ENCODE results near the gene CCDC88C.

The CCDC88C gene

DNA sequence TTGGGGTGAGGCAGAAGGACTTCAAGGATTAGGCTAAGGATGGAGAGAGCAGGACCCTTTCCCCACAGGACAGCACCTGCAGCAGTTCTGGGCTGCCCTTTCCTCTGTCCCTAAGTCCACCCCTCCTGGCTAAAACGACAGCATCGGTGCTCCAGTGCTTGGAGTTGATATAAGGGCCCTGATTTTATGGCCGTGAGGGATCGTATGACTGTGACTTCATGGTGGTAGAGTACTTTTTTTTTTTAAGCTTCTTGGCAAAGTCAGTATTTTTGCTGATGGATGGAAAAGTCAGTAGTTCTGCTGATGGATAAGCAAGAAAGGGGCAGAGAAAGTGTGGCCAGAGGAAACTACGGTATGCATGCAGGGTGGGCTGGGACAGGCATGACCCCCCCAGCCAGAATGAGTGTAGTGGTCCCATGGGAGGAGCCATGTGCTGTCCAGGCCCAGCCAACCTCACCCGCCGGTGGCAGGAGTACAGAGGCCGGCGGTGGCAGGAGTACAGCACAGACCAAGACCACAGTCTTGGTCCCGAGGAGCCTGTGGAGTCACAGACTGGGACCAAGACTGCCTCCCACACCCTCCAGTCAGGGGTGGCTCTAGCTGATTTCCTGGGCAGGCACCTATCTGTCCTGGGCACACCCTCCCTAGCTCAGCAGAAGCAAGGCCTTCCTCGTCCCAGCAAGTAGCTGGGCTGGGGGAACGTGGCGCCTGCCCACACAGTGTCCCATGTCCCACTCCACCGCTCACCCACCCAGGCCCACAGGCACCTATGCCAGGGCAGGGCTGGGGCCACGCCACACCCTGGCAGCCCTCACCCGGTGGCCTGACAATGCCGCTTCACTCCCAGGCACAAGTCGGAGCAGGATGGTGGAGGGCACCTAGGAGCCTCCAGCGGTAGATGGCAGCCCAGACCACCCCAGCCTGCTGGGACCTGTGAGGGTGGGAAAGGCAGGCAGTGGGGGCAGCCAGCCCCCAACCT, 46.3 kb downstream of the CCDC88C start:
- Histone ChIP-seq H3K9ac (ENCODE audit: low read length) (no peak overlapping the region), H3K4me3 (ENCODE audit: low read length) (no peak overlapping the region), H3K27me3 (ENCODE audit: control insufficient read depth, insufficient read depth, low read length) (no peaks in the 10 kb centered on the region), H3K27ac (ENCODE audit: low read depth, low read length) (no peak overlapping the region), H3K36me3 (ENCODE audit: control insufficient read depth, insufficient read depth, low read length) (no peaks in the 10 kb centered on the region), H3K4me1 (ENCODE audit: control insufficient read depth, insufficient read depth, low read length) (no peaks in the 10 kb centered on the region)

DNA sequence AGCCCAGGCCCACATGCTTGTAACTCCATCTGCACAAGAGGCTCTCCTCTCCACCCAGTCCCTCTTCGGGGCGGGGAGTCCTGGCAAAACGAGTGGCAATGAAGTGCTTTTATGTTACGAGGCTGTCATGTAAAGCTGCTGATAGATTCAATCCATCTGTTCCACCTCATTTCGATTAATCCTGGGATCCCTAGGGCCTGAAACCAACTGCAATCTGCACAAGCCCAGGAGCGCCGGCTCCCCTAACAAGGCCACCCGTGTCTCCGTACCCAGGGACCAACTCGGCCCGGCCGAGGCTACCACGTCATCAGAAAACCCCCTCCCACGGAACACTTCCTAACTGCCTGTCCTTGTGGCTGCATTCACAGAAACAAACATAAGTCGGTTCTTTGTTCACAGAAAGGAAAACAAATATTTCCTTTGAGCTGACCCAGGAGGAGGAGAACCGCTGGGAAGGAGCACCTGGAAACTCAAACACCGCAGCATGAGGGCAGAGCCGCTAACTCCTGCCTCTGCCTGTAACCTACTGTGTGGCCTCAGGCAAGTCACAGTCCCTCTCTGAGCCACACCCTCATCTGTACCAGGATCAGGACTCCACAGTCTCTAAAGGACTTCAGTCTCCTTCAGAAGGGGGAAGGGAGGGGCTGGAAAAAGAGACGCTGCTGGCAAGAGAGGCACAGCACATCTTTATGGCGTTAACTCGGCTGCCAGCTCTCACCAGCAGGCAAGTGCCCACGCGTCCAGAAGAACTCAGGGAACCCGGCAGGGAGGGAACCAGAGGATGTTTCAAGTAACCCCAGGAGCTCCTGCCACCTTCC, 47.8 kb downstream of the CCDC88C start:
- no peaks in the 10 kb centered on the region for H3K4me1 ChIP-seq (ENCODE audit: control insufficient read depth, insufficient read depth, low read length)
- H3K36me3 ChIP-seq (ENCODE audit: control insufficient read depth, insufficient read depth, low read length) = no peaks in the 10 kb centered on the region
- H3K27ac ChIP-seq (ENCODE audit: low read depth, low read length) = no peak overlapping the region
- no peak overlapping the region for H3K9ac ChIP-seq (ENCODE audit: low read length)
- no peaks in the 10 kb centered on the region for H3K27me3 ChIP-seq (ENCODE audit: control insufficient read depth, insufficient read depth, low read length)
- no peak overlapping the region for H3K4me3 ChIP-seq (ENCODE audit: low read length)

- Histone ChIP-seq H3K27me3 (ENCODE audit: control insufficient read depth, insufficient read depth, low read length) (no peaks in the 10 kb centered on the region), H3K36me3 (ENCODE audit: control insufficient read depth, insufficient read depth, low read length) (no peaks in the 10 kb centered on the region), H3K9ac (ENCODE audit: low read length) (no peak overlapping the region), H3K4me1 (ENCODE audit: control insufficient read depth, insufficient read depth, low read length) (no peaks in the 10 kb centered on the region), H3K4me3 (ENCODE audit: low read length) (no peak overlapping the region), H3K27ac (ENCODE audit: low read depth, low read length) (no peak overlapping the region)
Measured at GRCh38 chr14:91368776-91369416, 48.7 kb downstream of the CCDC88C start.

DNA sequence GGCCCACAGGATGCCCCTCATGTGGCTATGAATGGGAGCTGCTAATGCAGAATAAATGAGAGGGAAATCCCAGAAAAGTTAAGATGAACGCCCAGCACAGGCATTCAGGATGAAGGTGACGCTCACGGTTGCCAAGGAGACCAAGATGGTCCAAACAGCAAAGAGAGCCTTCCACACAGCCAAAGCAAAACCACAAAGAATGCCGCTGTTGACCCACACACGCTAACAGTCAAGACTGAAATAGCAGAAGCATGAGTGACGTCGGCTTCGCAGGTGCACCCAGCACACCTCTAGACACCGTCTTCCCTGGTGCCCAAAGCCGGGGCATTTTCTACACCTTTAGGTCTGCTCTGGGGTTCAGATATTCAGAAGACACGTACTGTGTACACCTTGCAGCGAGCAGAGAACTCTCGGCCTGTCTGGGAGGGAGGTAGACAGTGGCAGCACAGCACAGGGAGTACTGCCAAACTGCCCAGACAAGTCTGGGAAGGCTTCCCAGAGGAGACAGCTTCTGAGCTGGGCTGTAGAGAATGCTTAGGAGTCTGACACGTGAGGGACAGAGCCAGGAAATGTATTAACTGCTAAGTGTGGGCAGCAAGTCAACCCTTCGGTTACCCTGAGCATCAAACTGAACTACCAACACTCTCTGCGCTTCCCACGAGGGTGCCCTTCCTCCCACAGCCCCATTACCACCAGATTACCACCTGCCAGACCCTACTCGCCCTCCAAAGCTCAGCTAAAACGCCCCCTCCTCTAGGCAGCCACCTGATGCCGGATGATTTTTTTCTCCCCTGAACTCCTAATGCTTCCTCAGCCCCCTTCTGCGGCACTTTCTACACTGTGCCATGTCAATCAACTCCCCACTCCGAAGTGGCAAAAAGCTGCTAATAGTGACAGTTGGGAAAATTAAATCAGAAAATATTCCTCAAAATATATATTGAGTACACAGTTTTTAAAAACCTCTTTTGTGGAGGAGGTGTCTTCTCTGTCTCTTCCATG, 50.1 kb downstream of the CCDC88C start:
- no peak overlapping the region for H3K9ac ChIP-seq (ENCODE audit: low read length)
- H3K36me3 ChIP-seq (ENCODE audit: control insufficient read depth, insufficient read depth, low read length) = no peaks in the 10 kb centered on the region
- no peaks in the 10 kb centered on the region for H3K4me1 ChIP-seq (ENCODE audit: control insufficient read depth, insufficient read depth, low read length)
- H3K27ac ChIP-seq (ENCODE audit: low read depth, low read length) = no peak overlapping the region
- H3K27me3 ChIP-seq (ENCODE audit: control insufficient read depth, insufficient read depth, low read length) = no peaks in the 10 kb centered on the region
- H3K4me3 ChIP-seq (ENCODE audit: low read length) = no peak overlapping the region

DNA sequence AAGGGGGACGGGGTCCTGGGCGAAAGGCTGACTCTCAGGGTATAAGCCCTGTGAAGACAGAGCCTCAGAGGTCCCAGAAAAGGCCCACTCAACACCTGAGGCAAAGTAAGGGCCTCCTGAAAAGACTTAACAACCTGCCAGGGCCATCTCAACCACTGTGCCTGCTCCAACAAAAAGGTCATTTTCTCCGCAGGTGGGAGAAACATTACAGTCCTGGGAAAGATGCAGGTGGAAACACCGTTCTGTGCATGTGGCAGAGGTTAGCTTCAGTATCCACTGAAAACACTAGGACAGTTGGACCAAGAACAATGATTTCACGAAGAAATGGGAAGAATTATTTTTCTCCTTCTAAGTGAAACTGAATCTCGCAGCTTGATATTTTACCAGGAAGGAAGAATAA, 50.9 kb downstream of the CCDC88C start:
- no peaks in the 10 kb centered on the region for H3K36me3 ChIP-seq (ENCODE audit: control insufficient read depth, insufficient read depth, low read length)
- H3K27me3 ChIP-seq (ENCODE audit: control insufficient read depth, insufficient read depth, low read length) = no peaks in the 10 kb centered on the region
- no peak overlapping the region for H3K4me3 ChIP-seq (ENCODE audit: low read length)
- no peak overlapping the region for H3K27ac ChIP-seq (ENCODE audit: low read depth, low read length)
- no peak overlapping the region for H3K9ac ChIP-seq (ENCODE audit: low read length)
- no peaks in the 10 kb centered on the region for H3K4me1 ChIP-seq (ENCODE audit: control insufficient read depth, insufficient read depth, low read length)

DNA sequence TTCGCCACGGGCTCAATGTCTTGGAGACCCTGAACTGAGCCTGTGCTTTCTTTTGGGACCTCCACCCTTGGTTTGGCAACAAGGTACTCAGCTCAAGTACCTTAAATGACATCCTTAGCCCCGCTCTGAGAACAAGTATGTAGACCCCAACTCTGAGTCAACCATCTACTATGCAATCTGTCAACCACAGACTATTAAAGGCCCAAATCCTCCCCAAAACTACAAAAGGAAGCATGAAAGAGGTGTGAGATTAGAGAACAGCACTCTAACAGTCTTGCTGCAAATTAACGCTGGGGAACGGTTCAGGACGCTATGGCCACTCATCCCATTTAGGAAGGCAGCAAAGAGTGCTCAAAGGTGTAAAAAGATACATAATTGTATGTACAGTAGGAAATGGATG, 52.1 kb downstream of the CCDC88C start:
- Histone ChIP-seq H3K27me3 (ENCODE audit: control insufficient read depth, insufficient read depth, low read length) (no peaks in the 10 kb centered on the region), H3K36me3 (ENCODE audit: control insufficient read depth, insufficient read depth, low read length) (no peaks in the 10 kb centered on the region), H3K4me3 (ENCODE audit: low read length) (no peak overlapping the region), H3K4me1 (ENCODE audit: control insufficient read depth, insufficient read depth, low read length) (no peaks in the 10 kb centered on the region), H3K27ac (ENCODE audit: low read depth, low read length) (no peak overlapping the region), H3K9ac (ENCODE audit: low read length) (no peak overlapping the region)

DNA sequence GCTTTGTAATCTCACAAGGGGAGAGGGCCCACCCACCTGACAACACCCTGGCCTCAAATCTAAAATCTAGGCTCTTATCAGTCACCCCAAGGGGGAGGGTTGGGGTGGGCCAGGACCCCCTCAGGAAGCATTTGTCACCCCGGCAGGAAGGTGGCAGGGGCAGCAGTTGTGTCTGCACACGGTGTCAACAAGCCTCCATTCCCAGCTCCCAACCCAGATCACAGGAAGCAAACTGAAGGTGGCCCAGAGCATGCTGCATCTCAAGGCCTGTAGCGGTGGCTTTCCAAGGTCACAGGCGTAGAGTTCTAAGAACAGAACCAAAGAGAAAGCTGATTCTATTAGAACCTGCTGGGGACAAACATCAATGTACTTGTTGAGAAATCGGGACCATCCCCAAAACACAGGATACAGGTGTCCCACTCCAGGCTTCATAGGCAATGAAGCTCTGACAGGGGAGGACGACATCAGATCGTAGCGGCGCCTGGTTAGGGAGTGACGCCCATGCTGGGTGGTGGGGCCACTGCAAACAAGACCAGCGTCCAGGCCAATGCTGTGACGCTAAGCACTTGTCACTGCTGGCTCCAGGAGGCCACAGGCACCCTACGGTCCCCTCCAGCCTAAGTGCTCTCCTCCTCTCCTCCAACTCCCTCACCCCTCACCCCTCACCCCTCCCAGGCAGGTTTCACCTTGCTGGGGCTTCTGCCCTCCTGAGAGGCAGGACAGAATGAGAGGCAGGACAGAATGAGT, 52.9 kb downstream of the CCDC88C start:
- Histone ChIP-seq H3K27me3 (ENCODE audit: control insufficient read depth, insufficient read depth, low read length) (no peaks in the 10 kb centered on the region), H3K36me3 (ENCODE audit: control insufficient read depth, insufficient read depth, low read length) (no peaks in the 10 kb centered on the region), H3K27ac (ENCODE audit: low read depth, low read length) (no peak overlapping the region), H3K9ac (ENCODE audit: low read length) (no peak overlapping the region), H3K4me3 (ENCODE audit: low read length) (no peak overlapping the region), H3K4me1 (ENCODE audit: control insufficient read depth, insufficient read depth, low read length) (no peaks in the 10 kb centered on the region)

- Histone ChIP-seq H3K9ac (ENCODE audit: low read length) (no peak overlapping the region), H3K4me3 (ENCODE audit: low read length) (no peak overlapping the region), H3K4me1 (ENCODE audit: control insufficient read depth, insufficient read depth, low read length) (no peaks in the 10 kb centered on the region), H3K27ac (ENCODE audit: low read depth, low read length) (no peak overlapping the region), H3K36me3 (ENCODE audit: control insufficient read depth, insufficient read depth, low read length) (peaks cover under 1% of the 10 kb centered on the region), H3K27me3 (ENCODE audit: control insufficient read depth, insufficient read depth, low read length) (no peaks in the 10 kb centered on the region)
Measured at GRCh38 chr14:91363776-91364523, 53.7 kb downstream of the CCDC88C start.

- no peaks in the 10 kb centered on the region for H3K4me1 ChIP-seq (ENCODE audit: control insufficient read depth, insufficient read depth, low read length)
- peaks cover 2% of the 10 kb centered on the region for H3K36me3 ChIP-seq (ENCODE audit: control insufficient read depth, insufficient read depth, low read length)
- no peak overlapping the region for H3K9ac ChIP-seq (ENCODE audit: low read length)
- H3K4me3 ChIP-seq (ENCODE audit: low read length) = no peak overlapping the region
- no peak overlapping the region for H3K27ac ChIP-seq (ENCODE audit: low read depth, low read length)
- no peaks in the 10 kb centered on the region for H3K27me3 ChIP-seq (ENCODE audit: control insufficient read depth, insufficient read depth, low read length)
Measured at GRCh38 chr14:91361233-91361811, 56.3 kb downstream of the CCDC88C start.

- H3K27me3 ChIP-seq (ENCODE audit: control insufficient read depth, insufficient read depth, low read length) = no peaks in the 10 kb centered on the region
- no peaks in the 10 kb centered on the region for H3K4me1 ChIP-seq (ENCODE audit: control insufficient read depth, insufficient read depth, low read length)
- H3K36me3 ChIP-seq (ENCODE audit: control insufficient read depth, insufficient read depth, low read length) = peaks cover 2% of the 10 kb centered on the region
- no peak overlapping the region for H3K9ac ChIP-seq (ENCODE audit: low read length)
- no peak overlapping the region for H3K27ac ChIP-seq (ENCODE audit: low read depth, low read length)
- no peak overlapping the region for H3K4me3 ChIP-seq (ENCODE audit: low read length)
Measured at GRCh38 chr14:91360490-91361232, 57.0 kb downstream of the CCDC88C start.

Data from rectal smooth muscle tissue (tissue), 1 donor.